Mononuclear cell (primary cell): ENCODE data around the gene INPP5A. TPM values are rescaled to one million over a fixed set of nuclear protein-coding genes. Genes with fewer than 3 reads are reported as not detected.

ENCODE experiments used
- H3K27me3 ChIP-seq: 2 replicates; pipeline ENCODE4 v1.6.0; 2011; ENCODE audit warnings: low read length, control low read depth; ENCODE audit not compliant: insufficient read depth
- H3K4me1 ChIP-seq: 2 replicates; pipeline ENCODE4 v1.5.1; 2011; ENCODE audit warnings: mild to moderate bottlenecking, low read length, control low read depth; ENCODE audit not compliant: insufficient read depth
- H3K4me3 ChIP-seq: 2 replicates; pipeline ENCODE4 v1.5.1; 2011; ENCODE audit warnings: mild to moderate bottlenecking, low read length, moderate library complexity
- H3K9me3 ChIP-seq: 2 replicates; pipeline ENCODE4 v1.5.1; 2011; ENCODE audit warnings: low read depth, mild to moderate bottlenecking, control low read depth, low read length
- total RNA-seq: library from RNA; depleted of rRNA; stranded (reverse); fragments of >200 nt; gene quantifications from one replicate; pipeline ENCODE4 v1.2.3, GENCODE V29; 2012

The INPP5A gene
- total RNA-seq, 1 donor, result 18.6 TPM

- Histone ChIP-seq H3K27me3 (no peaks in the 10 kb centered on the region), H3K9me3 (no peaks in the 10 kb centered on the region), H3K4me1 (peaks cover 24% of the 10 kb centered on the region), H3K4me3 (no peak overlapping the region)
Observed at GRCh38 chr10:132685101-132685891, 147.7 kb downstream of the INPP5A start.

GRCh38 chr10:132685921-132686680 is 148.5 kb downstream of the INPP5A start:
- Histone ChIP-seq H3K27me3 (no peaks in the 10 kb centered on the region), H3K4me1 (peaks cover 24% of the 10 kb centered on the region), H3K4me3 (no peak overlapping the region), H3K9me3 (no peaks in the 10 kb centered on the region)

DNA sequence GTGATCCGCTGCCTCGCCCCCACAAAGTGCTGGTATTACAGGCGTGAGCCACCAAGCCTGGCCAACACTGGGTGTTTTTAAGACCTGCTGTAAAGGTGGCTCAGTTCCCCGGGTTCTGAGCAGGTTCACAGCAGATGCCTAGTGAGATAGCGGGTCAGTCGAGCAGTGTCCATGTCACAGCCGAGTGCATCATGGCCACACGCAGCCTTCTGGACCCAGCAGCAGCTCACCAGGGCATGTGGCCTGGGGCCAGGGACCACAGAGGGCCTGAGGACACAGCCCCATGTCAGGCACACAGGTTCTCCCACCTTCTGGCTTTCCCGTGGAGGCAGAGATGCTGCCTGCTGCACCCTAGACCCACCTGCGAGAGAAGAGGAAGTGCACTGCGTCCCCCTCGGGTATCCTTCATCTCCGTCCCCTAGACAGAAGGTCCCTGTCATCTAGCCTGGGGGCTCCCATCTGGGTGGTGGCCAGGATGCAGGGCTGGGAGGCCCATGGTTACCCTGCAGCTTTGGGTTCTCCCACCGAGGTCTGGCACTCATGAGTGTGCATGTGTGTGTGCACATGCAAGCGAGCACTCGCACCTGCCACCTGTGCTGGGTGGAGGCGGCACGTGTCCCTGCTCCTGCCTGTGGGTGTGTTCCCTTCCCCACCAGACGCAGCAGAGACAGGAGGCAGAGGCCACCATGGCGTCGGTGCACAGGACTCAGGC is 149.8 kb downstream of the INPP5A start:
- Histone ChIP-seq H3K27me3 (no peaks in the 10 kb centered on the region), H3K4me1 (peaks cover 24% of the 10 kb centered on the region), H3K9me3 (no peaks in the 10 kb centered on the region), H3K4me3 (no peak overlapping the region)

GRCh38 chr10:132687893-132688579 is 150.4 kb downstream of the INPP5A start:
- no peak overlapping the region for H3K4me3 ChIP-seq

GRCh38 chr10:132688580-132689420 is 151.2 kb downstream of the INPP5A start:
- Histone ChIP-seq H3K4me1 (peaks cover 22% of the 10 kb centered on the region), H3K4me3 (no peak overlapping the region), H3K27me3 (no peaks in the 10 kb centered on the region), H3K9me3 (no peaks in the 10 kb centered on the region)

More at GRCh38 chr10:132687893-132688579, 150.4 kb downstream of the INPP5A start:
- no peaks in the 10 kb centered on the region for H3K27me3 ChIP-seq
- H3K4me1 ChIP-seq, result peaks cover 24% of the 10 kb centered on the region
- no peaks in the 10 kb centered on the region for H3K9me3 ChIP-seq

DNA sequence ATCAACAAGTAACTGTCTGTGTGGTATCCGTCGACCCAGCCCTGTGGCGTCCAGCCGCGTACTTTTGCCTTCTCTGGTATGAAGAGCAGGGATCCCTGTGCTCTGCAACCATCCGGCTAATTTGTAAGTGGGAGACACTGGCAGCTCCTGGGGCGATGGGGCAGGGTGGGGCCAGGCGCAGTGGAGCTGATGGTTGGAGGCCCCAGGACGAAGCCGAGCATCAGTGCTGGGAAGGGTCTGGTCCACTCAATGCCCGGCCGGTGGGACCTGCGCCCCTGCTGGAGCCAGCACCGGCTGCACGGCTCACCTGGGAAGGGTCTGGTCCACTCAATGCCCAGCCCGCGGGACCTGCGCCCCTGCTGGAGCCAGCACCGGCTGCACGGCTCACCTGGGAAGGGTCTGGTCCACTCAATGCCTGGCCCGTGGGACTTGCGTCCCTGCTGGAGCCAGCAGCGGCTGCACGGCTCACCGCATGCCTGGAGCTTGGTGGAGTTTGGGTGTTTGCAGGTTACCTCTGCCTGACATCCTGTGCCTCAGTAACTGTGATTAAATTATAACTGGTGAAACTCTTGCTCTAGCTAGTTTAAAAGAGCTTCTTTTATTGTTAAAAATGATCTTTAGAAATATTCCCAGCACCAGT is 152.3 kb downstream of the INPP5A start:
- Histone ChIP-seq H3K9me3 (no peaks in the 10 kb centered on the region), H3K4me3 (no peak overlapping the region), H3K4me1 (peaks cover 12% of the 10 kb centered on the region), H3K27me3 (no peaks in the 10 kb centered on the region)

DNA sequence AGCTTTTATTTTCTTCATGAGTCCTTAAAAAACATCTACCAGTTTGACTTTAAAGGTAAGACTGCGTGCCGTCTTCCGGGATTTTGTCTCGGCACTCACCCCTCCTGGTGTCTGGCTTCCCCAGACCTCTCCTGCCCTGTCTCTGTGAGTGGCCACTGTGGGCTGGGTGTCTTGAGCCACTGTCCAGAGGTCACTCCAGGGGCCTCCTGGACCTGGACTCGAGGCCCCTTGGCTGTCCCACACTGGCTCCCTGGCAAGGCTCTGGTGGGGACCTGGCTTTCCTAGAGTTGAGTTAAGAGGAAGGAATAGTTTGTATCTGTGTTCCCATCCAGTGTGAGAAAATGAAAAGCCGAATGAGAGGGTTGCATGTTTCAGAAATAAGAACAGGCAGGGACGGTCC is 152.8 kb downstream of the INPP5A start:
- H3K9me3 ChIP-seq, result peaks cover 4% of the 10 kb centered on the region
- no peak overlapping the region for H3K4me3 ChIP-seq

GRCh38 chr10:132690821-132691610 is 153.4 kb downstream of the INPP5A start:
- Histone ChIP-seq H3K4me3 (no peak overlapping the region), H3K27me3 (no peaks in the 10 kb centered on the region), H3K4me1 (peaks cover under 1% of the 10 kb centered on the region), H3K9me3 (peaks cover 4% of the 10 kb centered on the region)

More for the DNA sequence above, 152.8 kb downstream of the INPP5A start:
- Histone ChIP-seq H3K27me3 (no peaks in the 10 kb centered on the region), H3K4me1 (peaks cover 6% of the 10 kb centered on the region)

GRCh38 chr10:132691711-132692153 is 154.1 kb downstream of the INPP5A start:
- H3K4me3 ChIP-seq, result no peak overlapping the region
- H3K27me3 ChIP-seq, result no peaks in the 10 kb centered on the region
- H3K9me3 ChIP-seq, result peaks cover 4% of the 10 kb centered on the region
- no peaks in the 10 kb centered on the region for H3K4me1 ChIP-seq

GRCh38 chr10:132692311-132692710 is 154.7 kb downstream of the INPP5A start:
- Histone ChIP-seq H3K9me3 (peaks cover 4% of the 10 kb centered on the region), H3K27me3 (no peaks in the 10 kb centered on the region), H3K4me1 (no peaks in the 10 kb centered on the region), H3K4me3 (no peak overlapping the region)

- no peaks in the 10 kb centered on the region for H3K27me3 ChIP-seq
- no peaks in the 10 kb centered on the region for H3K4me1 ChIP-seq
- peaks cover 4% of the 10 kb centered on the region for H3K9me3 ChIP-seq
- H3K4me3 ChIP-seq, result no peak overlapping the region
Observed at GRCh38 chr10:132693676-132694075, 156.1 kb downstream of the INPP5A start.

- Histone ChIP-seq H3K27me3 (no peaks in the 10 kb centered on the region), H3K9me3 (peaks cover 4% of the 10 kb centered on the region), H3K4me1 (no peaks in the 10 kb centered on the region), H3K4me3 (no peak overlapping the region)
Observed at GRCh38 chr10:132696204-132696603, 158.6 kb downstream of the INPP5A start.
